ENCODE measurements around the gene ZNF488.

ZNF488 gene

GRCh38 chr10:47401874-47402640, 18.0 kb upstream of the ZNF488 start:
- no peak for TF ChIP-seq CTCF (IDR thresholded peaks at IDR 0.05)

- TF ChIP-seq CTCF (IDR thresholded peaks at IDR 0.05) = no peak
These were observed 17.1 kb upstream of the ZNF488 start for GRCh38 chr10:47401210-47401609.

GRCh38 chr10:47400786-47401185, 16.7 kb upstream of the ZNF488 start:
- no peak for TF ChIP-seq CTCF (IDR thresholded peaks at IDR 0.05)

- no peak for TF ChIP-seq CTCF (IDR thresholded peaks at IDR 0.05)
These were observed 16.2 kb upstream of the ZNF488 start for GRCh38 chr10:47400251-47400650.

- no peak for TF ChIP-seq CTCF (IDR thresholded peaks at IDR 0.05)
These were observed 13.2 kb upstream of the ZNF488 start for GRCh38 chr10:47397256-47397655.

GRCh38 chr10:47396311-47396717, 12.2 kb upstream of the ZNF488 start:
- no peak for TF ChIP-seq CTCF (IDR thresholded peaks at IDR 0.05)

GRCh38 chr10:47389619-47390018, 5.5 kb upstream of the ZNF488 start:
- TF ChIP-seq CTCF (IDR thresholded peaks at IDR 0.05) = no peak

- no peak for TF ChIP-seq CTCF (IDR thresholded peaks at IDR 0.05)
These were observed 4.8 kb upstream of the ZNF488 start for GRCh38 chr10:47388879-47389278.

All from LNCAP (cell line).